Cardiac muscle cell (in vitro differentiated cells and primary cell): ENCODE results near the gene FOXN3. TPM values are rescaled to one million over a fixed set of nuclear protein-coding genes. Genes with fewer than 3 reads are reported as not detected.

Experiments
- DNase-seq, 2 donors: peaks; one replicate each; pipeline versions ENCODE4 v3.0.0 to v3.0.0-alpha.2; 2010 to 2017; ENCODE audit warnings: low read depth in 1 of 2, low spot score in 1 of 2
- H3K27ac ChIP-seq: fragments of 200-600 bp; sonication (generic); 2 replicates; pipeline ENCODE4 v1.5.1; 2016
- H3K27me3 ChIP-seq: fragments of 200-600 bp; sonication (generic); 2 replicates; pipeline ENCODE4 v1.6.0; 2016; ENCODE audit warnings: control low read depth
- H3K36me3 ChIP-seq: fragments of 200-600 bp; sonication (generic); 2 replicates; pipeline ENCODE4 v1.5.1; 2016; ENCODE audit warnings: control low read depth
- H3K4me1 ChIP-seq: fragments of 200-600 bp; sonication (generic); 2 replicates; pipeline ENCODE4 v1.8.1; 2017; ENCODE audit warnings: low read depth, mild to moderate bottlenecking, mixed run types
- H3K4me3 ChIP-seq: fragments of 200-600 bp; sonication (generic); 2 replicates; pipeline ENCODE4 v1.5.1; 2016; ENCODE audit warnings: mild to moderate bottlenecking
- H3K9me3 ChIP-seq: fragments of 200-600 bp; sonication (generic); 2 replicates; pipeline ENCODE4 v1.5.1; 2017; ENCODE audit warnings: low read depth, mild to moderate bottlenecking, control low read depth
- polyA plus RNA-seq: library from polyadenylated mRNA; unstranded; fragments of >200 nt; fragmentation: Nextera tagmentation; extraction: Ambion mirVana; gene quantifications from 2 replicates; pipeline ENCODE4 v1.2.1, GENCODE V29; 2016
- total RNA-seq: library from RNA; depleted of rRNA; stranded (reverse); fragments of >200 nt; gene quantifications from 2 replicates; pipeline ENCODE4 v1.2.3, GENCODE V29; 2016
- TF ChIP-seq, protein P1 (sequence below): IDR thresholded peaks from 2 replicates; pipeline ENCODE4 v1.5.1; 2012; ENCODE audit warnings: low read depth, mild to moderate bottlenecking, low read length

Gene FOXN3
- total and polyA plus RNA-seq, 2 experiments from 2014 or later, result 43.8 to 74.8 TPM

- TF ChIP-seq, protein P1, sequence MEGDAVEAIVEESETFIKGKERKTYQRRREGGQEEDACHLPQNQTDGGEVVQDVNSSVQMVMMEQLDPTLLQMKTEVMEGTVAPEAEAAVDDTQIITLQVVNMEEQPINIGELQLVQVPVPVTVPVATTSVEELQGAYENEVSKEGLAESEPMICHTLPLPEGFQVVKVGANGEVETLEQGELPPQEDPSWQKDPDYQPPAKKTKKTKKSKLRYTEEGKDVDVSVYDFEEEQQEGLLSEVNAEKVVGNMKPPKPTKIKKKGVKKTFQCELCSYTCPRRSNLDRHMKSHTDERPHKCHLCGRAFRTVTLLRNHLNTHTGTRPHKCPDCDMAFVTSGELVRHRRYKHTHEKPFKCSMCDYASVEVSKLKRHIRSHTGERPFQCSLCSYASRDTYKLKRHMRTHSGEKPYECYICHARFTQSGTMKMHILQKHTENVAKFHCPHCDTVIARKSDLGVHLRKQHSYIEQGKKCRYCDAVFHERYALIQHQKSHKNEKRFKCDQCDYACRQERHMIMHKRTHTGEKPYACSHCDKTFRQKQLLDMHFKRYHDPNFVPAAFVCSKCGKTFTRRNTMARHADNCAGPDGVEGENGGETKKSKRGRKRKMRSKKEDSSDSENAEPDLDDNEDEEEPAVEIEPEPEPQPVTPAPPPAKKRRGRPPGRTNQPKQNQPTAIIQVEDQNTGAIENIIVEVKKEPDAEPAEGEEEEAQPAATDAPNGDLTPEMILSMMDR, result no peak
- no peak for DNase-seq
- peaks cover 42% of the 10 kb centered on the region for H3K4me1 ChIP-seq
- no peaks in the 10 kb centered on the region for H3K36me3 ChIP-seq
- no peak overlapping the region for H3K4me3 ChIP-seq
- H3K27me3 ChIP-seq, result no peaks in the 10 kb centered on the region
- H3K9me3 ChIP-seq, result no peaks in the 10 kb centered on the region
- no peak overlapping the region for H3K27ac ChIP-seq
Measured at GRCh38 chr14:89182326-89182725, 234.7 kb downstream of the FOXN3 start.

DNA sequence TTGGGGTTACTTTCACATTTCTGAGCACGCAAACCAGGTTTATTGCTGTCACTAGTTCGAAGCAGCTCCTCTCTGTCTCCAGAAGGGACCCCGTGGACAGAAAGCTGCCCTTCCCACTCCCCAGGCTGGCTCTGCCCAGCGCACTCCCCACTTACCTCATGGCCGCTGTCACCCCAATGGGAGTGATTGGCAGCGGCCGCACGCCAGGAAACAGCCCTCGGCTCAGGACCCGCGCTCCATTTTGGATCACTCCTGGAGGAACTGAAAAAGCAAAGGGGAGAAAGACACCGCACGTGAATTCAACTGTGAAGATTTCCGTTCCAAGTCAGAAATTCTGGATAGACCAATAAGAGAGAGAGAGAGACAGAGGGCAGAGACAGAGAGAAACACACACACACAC is 236.5 kb downstream of the FOXN3 start:
- Histone ChIP-seq H3K27ac (no peak overlapping the region), H3K4me3 (no peak overlapping the region), H3K27me3 (no peaks in the 10 kb centered on the region), H3K9me3 (no peaks in the 10 kb centered on the region), H3K4me1 (peaks cover 24% of the 10 kb centered on the region), H3K36me3 (no peaks in the 10 kb centered on the region)
- DNase-seq, result no peak
- TF ChIP-seq, protein P1, result no peak

- TF ChIP-seq, protein P1, result no peak
- H3K9me3 ChIP-seq, result no peaks in the 10 kb centered on the region
- no peaks in the 10 kb centered on the region for H3K36me3 ChIP-seq
- H3K27ac ChIP-seq, result peak overlapping the region; percentile 86
- no peak overlapping the region for H3K4me3 ChIP-seq
- no peaks in the 10 kb centered on the region for H3K27me3 ChIP-seq
- peaks cover 22% of the 10 kb centered on the region for H3K4me1 ChIP-seq
- no peak for DNase-seq
Measured at GRCh38 chr14:89179891-89180404, 237.1 kb downstream of the FOXN3 start.

GRCh38 chr14:89178800-89179535 is 238.1 kb downstream of the FOXN3 start:
- H3K4me1 ChIP-seq, result peaks cover 22% of the 10 kb centered on the region
- no peak overlapping the region for H3K4me3 ChIP-seq
- peak overlapping the region; percentile 86 for H3K27ac ChIP-seq
- H3K27me3 ChIP-seq, result no peaks in the 10 kb centered on the region
- peak; percentile 30 to 42 for DNase-seq
- no peaks in the 10 kb centered on the region for H3K36me3 ChIP-seq
- no peaks in the 10 kb centered on the region for H3K9me3 ChIP-seq
- TF ChIP-seq, protein P1, result no peak

- TF ChIP-seq, protein P1, result no peak
- Histone ChIP-seq H3K27me3 (no peaks in the 10 kb centered on the region), H3K4me1 (peaks cover 22% of the 10 kb centered on the region), H3K9me3 (no peaks in the 10 kb centered on the region), H3K36me3 (no peaks in the 10 kb centered on the region), H3K27ac (peak overlapping the region; percentile 86), H3K4me3 (no peak overlapping the region)
- DNase-seq, result no peak
Measured at GRCh38 chr14:89178376-89178775, 238.7 kb downstream of the FOXN3 start.
